Measurements from ENCODE around the gene RHBG. TPM values are rescaled to one million over a fixed set of nuclear protein-coding genes. Genes with fewer than 3 reads are reported as not detected.

RHBG gene
- total RNA-seq, 4 donors from 2014 or later: not detected

DNA sequence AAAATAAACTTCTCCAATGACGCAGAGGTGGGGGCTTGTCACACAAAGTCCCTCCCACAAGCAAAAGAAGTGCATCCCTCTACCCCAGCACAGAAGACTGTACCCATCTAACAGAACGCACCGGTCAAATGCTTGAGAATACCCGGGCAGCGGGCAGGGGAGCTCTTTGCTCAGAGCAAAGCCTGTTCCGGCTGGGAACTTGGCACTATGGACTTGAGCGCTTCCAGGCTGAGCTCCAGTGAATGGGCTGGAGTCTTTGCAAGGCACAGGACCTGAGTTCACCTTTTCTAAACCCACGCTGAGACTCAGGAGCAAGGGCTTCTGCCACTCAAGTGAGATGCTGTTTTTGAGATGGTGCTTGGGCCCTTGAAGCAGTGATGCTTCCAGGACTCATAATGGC lies 20.3 kb downstream of the RHBG start:
- WGBS: 93% methylated on average over 6 of the region's 8 CpGs
- Histone ChIP-seq H3K4me3 (no peak overlapping the region), H3K4me1 (peaks cover 0 to 16% (median 11%) of the 10 kb centered on the region in 4 donors), H3K27ac (replicated peaks in 1 of 4) (no peak overlapping the region), H3K9me3 (no peaks in the 10 kb centered on the region), H3K36me3 (no peaks in the 10 kb centered on the region), H3K27me3 (peaks cover 0 to 76% (median 22%) of the 10 kb centered on the region in 4 donors)
- intact Hi-C loops (cut with DNase I): loop anchor here (5.0 kb wide), 1 partner anchor 228 kb away; the partner anchor contains the start of gene HAPLN2
- no peak for TF ChIP-seq POLR2AphosphoS5 (IDR thresholded peaks at IDR 0.05)
- no peak for TF ChIP-seq EP300 (IDR thresholded peaks at IDR 0.05)
- TF ChIP-seq POLR2A (IDR thresholded peaks at IDR 0.05; ENCODE audit: low read depth): no peak
- TF ChIP-seq, protein P1, sequence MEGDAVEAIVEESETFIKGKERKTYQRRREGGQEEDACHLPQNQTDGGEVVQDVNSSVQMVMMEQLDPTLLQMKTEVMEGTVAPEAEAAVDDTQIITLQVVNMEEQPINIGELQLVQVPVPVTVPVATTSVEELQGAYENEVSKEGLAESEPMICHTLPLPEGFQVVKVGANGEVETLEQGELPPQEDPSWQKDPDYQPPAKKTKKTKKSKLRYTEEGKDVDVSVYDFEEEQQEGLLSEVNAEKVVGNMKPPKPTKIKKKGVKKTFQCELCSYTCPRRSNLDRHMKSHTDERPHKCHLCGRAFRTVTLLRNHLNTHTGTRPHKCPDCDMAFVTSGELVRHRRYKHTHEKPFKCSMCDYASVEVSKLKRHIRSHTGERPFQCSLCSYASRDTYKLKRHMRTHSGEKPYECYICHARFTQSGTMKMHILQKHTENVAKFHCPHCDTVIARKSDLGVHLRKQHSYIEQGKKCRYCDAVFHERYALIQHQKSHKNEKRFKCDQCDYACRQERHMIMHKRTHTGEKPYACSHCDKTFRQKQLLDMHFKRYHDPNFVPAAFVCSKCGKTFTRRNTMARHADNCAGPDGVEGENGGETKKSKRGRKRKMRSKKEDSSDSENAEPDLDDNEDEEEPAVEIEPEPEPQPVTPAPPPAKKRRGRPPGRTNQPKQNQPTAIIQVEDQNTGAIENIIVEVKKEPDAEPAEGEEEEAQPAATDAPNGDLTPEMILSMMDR (IDR thresholded peaks at IDR 0.05): no peak
- DNase-seq (ENCODE audit: extremely low spot score): no peak

DNA sequence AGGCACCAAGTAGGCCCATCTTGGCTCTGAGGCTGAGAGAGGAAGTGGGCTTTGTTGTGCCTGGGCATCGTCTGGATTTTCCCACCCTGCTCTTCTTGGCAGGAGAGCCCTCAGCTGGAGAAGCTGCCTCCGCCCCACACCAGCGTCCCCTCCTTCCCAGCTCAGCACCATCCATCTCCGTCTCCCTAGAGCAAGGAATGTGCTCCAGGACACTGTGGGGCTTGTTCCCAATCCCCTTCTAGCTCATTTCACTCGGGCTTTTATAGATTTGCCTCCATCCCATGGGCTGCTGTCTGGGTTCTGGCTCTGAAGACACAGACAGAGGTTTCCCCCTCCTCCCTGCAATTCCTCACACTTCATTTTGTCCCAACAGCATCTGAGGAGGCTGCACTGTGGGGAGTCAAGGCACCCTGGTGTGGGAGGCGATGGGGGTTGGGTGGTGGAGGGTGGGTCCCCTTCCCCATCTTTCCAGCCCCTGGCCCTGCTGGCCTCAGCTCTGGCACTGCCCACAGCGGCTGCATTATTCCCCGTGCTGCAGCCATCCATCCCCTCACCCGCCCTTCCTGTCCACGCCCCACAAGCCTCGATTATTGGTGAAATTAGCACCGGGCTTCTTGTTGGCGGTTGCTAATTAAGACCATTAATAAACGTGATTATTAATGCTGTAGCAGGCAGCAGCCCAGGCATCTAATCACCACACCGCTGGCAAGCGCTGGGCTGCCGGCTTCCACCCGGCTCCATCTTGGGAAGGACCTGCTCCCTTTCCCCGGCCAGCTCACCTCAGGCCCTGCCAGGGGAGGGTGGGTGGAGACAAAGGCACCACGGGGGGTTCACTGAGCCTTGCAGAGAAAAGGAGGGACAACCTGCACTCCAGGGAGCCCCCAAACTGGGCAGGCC lies 21.7 kb downstream of the RHBG start:
- peaks cover 0 to 76% (median 22%) of the 10 kb centered on the region in 4 donors for H3K27me3 ChIP-seq
- intact Hi-C loops (cut with DNase I): no loop called here

DNA sequence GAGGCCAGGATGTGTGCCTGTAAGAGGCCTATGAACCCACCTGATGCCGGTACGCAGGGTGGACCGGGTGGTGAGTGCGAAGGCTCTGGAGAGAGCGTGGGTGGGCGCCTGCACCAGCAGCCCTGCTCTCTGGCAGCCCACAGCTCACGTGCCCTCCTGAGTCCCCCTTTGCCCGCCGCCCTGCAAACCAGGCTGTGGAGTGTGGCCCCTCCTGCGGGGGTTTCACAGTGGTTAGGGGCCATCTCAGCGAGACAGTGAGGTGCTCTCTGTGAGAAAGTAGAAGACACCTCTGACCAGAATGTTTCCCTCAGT lies 22.3 kb downstream of the RHBG start:
- intact Hi-C loops (cut with DNase I): no loop called here
- peaks cover 0 to 70% (median 22%) of the 10 kb centered on the region in 4 donors for H3K27me3 ChIP-seq
- 87% methylated on average over 3 of the region's 11 CpGs for WGBS
- no peak overlapping the region for H3K4me3 ChIP-seq
- DNase-seq (ENCODE audit: extremely low spot score): no peak
- no peaks in the 10 kb centered on the region for H3K36me3 ChIP-seq
- TF ChIP-seq POLR2A (IDR thresholded peaks at IDR 0.05; ENCODE audit: low read depth) (no peak), POLR2AphosphoS5 (IDR thresholded peaks at IDR 0.05) (no peak), EP300 (IDR thresholded peaks at IDR 0.05) (no peak)
- TF ChIP-seq, protein P1 (IDR thresholded peaks at IDR 0.05): no peak
- peaks cover 0 to 11% (median 10%) of the 10 kb centered on the region in 4 donors for H3K4me1 ChIP-seq
- no peaks in the 10 kb centered on the region for H3K9me3 ChIP-seq
- H3K27ac ChIP-seq (replicated peaks in 1 of 4): no peak overlapping the region

More for the DNA sequence above, 21.7 kb downstream of the RHBG start:
- peaks cover 0 to 13% (median 11%) of the 10 kb centered on the region in 4 donors for H3K4me1 ChIP-seq
- no peak overlapping the region for H3K27ac ChIP-seq (replicated peaks in 1 of 4)
- no peak overlapping the region for H3K4me3 ChIP-seq
- no peaks in the 10 kb centered on the region for H3K9me3 ChIP-seq
- TF ChIP-seq POLR2AphosphoS5 (IDR thresholded peaks at IDR 0.05) (no peak), POLR2A (IDR thresholded peaks at IDR 0.05; ENCODE audit: low read depth) (no peak), EP300 (IDR thresholded peaks at IDR 0.05) (no peak)
- TF ChIP-seq, protein P1 (IDR thresholded peaks at IDR 0.05): no peak
- no peak for DNase-seq (ENCODE audit: extremely low spot score)
- 80% methylated on average over 18 of the region's 20 CpGs for WGBS
- no peaks in the 10 kb centered on the region for H3K36me3 ChIP-seq

DNA sequence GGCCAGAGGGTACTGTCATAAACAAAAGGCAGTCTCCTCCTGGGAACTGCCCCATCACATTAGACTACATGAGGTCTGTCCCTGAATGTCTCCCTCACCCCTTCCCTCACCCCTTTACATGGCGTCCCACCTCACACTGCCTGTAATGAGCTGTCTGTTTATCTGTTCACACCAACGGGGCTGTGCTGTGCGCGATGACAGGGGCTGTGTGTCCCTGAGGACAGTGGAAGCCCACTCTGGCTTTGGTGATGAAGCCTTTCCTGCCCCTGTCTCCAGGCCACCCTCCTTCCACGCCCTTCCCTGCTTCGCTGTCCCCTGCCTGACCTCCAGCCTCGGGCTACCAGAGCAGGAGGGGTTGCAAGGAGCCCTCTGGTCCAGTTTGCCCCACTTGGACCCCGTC lies 22.7 kb downstream of the RHBG start:
- no peak for DNase-seq (ENCODE audit: extremely low spot score)
- no peaks in the 10 kb centered on the region for H3K9me3 ChIP-seq
- peaks cover 0 to 66% (median 22%) of the 10 kb centered on the region in 4 donors for H3K27me3 ChIP-seq
- no peak for TF ChIP-seq POLR2A (IDR thresholded peaks at IDR 0.05; ENCODE audit: low read depth)
- H3K4me1 ChIP-seq: peaks cover 0 to 11% (median 10%) of the 10 kb centered on the region in 4 donors
- WGBS: 69% methylated on average over 6 of the region's 8 CpGs
- H3K27ac ChIP-seq (replicated peaks in 1 of 4): no peak overlapping the region
- intact Hi-C loops (cut with DNase I): no loop called here
- H3K36me3 ChIP-seq: no peaks in the 10 kb centered on the region
- no peak overlapping the region for H3K4me3 ChIP-seq

DNA sequence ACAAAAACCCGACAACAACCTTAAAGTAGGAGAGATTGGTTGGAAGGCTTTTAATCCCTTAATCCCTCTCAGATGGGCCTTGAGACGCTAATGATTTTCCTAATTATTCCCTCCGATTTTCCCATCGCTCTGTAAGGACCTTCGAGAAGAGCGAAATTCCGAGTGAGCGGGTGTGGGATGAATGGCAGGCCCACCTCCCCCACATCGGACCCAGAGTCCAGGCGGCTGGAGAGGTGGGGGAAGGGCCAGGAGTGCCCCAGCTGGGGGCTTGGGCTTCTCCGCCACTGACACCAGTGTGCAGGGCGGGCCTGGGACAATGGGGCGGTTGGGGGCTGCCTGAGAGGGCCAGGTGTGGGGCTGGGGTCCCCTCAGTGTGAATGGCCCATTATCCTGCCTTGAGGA lies 23.4 kb downstream of the RHBG start:
- no peak overlapping the region for H3K27ac ChIP-seq (replicated peaks in 1 of 4)
- 87% methylated on average over 13 of the region's 13 CpGs for WGBS
- H3K4me3 ChIP-seq: no peak overlapping the region
- TF ChIP-seq, protein P1 (IDR thresholded peaks at IDR 0.05): no peak
- TF ChIP-seq POLR2A (IDR thresholded peaks at IDR 0.05; ENCODE audit: low read depth) (no peak), POLR2AphosphoS5 (IDR thresholded peaks at IDR 0.05) (no peak), EP300 (IDR thresholded peaks at IDR 0.05) (no peak)
- peaks cover 0 to 59% (median 21%) of the 10 kb centered on the region in 4 donors for H3K27me3 ChIP-seq
- no peaks in the 10 kb centered on the region for H3K9me3 ChIP-seq
- H3K36me3 ChIP-seq: no peaks in the 10 kb centered on the region
- peaks cover 0 to 11% (median 10%) of the 10 kb centered on the region in 4 donors for H3K4me1 ChIP-seq
- intact Hi-C loops (cut with DNase I): no loop called here
- DNase-seq (ENCODE audit: extremely low spot score): no peak
